Measurements from ENCODE around the gene PLEKHG4B.
"Not testable (repeated sequence)": the region's sequence is repeated elsewhere in the genome, so short reads cannot be mapped to it uniquely, and the experiment has no call there.

PLEKHG4B gene

DNA sequence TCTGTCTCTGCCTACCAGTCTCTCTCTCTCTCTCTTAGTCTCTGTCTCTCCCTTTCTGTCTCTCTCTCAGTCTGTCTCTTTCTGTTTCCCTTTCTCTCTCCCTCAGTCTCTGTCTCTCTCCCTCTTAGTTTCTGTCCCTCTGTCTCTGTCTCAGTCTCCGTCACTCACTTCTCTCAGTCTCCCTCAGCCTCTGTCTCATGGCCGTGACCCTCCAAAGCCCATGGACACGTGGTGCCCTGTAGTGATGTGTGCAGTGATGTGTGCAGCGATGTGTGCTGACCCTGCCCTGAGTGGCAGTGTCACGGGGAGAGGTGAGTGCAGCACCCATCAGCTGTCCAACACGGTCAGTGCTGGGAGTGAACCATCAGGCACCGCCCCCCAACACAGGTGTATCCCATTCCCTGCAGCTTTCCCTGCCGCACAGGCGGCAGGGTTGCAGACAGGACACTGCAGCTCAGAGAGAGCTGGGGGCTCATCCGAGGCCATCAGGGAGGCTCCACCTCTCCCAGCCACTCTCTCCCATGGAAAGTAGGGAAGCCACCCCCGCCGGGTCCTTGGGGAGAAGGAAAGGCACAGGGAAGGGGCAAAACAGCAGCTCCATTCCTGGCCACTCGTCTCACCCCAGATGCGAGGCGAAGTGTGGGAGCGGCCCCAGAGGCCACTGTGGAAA is 98.5 kb downstream of the PLEKHG4B start:
- intact Hi-C loops (cut with DNase I), result no loop called here
- DNase-seq, result no peak

DNA sequence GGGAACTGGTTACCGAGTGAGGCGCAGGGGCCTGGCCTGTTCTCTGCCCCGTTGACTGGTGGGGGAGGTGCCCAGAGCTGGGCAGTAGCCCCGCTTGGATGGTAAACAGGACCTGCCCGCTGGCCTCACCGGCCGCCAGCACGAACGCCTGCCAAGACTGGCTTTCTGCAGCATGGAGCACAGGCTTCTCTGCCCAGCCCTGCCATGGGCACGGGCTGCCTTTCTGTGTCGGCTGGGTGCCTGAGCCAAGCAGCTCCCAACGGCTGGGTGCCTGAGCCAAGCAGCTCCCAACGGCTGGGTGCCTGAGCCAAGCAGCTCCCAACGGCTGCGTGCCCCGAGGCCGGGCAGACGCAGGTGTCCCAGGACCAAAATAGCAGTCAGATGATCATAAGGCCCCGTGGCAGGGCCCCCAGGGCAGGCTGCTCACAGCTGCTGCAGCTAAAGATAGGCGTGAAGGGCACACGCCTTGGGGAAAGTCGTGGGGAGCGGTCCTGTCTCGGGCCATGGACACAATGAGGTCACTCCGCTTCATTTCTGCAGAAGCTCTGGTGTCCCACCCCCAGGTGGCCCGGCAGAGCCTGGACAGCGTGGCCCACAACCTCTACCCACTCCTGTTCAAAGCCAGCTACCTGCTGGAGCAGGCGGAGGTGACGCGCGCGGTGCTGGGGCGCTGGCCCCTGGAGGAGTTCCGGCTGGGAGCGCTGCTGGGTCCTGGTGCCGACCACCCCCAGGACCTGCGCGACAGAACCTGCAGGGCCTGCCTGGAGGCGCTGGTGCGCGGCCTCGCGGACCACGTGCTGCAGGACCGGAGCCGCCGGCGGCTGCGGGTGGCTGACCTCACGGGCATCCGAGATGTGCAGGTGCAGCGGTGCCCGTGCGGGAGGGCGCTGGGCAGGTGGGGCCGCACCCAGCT is 99.3 kb downstream of the PLEKHG4B start, which contains the start of gene LRRC14B:
TSS of gene LRRC14B (plus strand) at position 460 of the 913 bp plus-strand sequence. CDS start at position 504, 44 bp downstream.
- DNase-seq, result peak; percentile 18 to 79 (median 60)
- intact Hi-C loops (cut with DNase I), result no loop called here

GRCh38 chr5:191949-192690 is 100.2 kb downstream of the PLEKHG4B start:
- peak in 2 of 42 donors; percentile 2 to 25 for DNase-seq
- intact Hi-C loops (cut with DNase I), result no loop called here

- peak in 1 of 42 donors; percentile 19 for DNase-seq
Observed at GRCh38 chr5:192691-192969, 100.7 kb downstream of the PLEKHG4B start.

GRCh38 chr5:192970-193831 is 101.2 kb downstream of the PLEKHG4B start:
- DNase-seq, result peak in 3 of 42 donors; percentile 5 to 22 (median 16)
- intact Hi-C loops (cut with DNase I), result no loop called here

More at GRCh38 chr5:192691-192969, 100.7 kb downstream of the PLEKHG4B start:
- intact Hi-C loops (cut with DNase I), result no loop called here

DNA sequence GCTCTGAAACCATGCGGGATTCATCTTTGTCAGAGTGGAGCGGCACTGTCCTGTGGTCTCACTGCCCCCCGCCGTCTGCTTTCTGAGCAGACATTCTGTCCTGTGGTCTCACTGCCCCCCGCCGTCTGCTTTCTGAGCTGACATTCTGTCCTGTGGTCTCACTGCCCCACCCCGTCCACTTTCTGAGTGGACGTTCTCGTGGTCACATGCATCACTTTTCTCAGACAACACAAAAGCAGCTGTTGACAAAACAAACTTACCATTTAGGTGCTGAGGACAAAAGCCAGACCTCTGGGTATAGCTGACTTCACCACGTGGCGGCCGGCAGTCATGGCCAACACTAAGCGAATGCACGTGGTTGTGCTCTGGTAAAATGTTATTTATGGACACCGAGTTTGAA is 102.1 kb downstream of the PLEKHG4B start:
- intact Hi-C loops (cut with DNase I), result no loop called here
- peak in 4 of 42 donors; percentile 5 to 34 (median 22) for DNase-seq

DNA sequence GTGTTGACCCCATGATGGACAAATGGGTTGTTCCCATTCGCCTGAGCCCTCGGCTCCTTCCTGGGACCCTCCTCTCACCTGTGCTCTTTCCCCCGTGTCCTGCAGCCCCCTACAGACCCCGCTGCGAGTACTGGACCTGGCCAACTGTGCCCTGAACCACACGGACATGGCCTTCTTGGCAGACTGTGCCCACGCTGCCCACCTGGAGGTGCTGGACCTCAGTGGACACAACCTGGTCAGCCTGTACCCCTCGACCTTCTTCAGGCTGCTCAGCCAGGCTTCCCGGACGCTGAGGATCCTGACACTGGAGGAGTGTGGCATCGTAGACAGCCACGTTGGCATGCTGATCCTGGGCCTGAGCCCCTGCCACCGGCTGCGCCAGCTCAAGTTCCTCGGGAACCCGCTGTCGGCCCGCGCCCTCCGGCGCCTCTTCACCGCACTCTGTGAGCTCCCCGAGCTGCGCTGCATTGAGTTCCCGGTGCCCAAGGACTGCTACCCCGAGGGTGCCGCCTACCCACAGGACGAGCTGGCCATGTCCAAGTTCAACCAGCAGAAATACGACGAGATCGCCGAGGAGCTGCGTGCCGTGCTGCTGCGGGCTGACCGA is 102.7 kb downstream of the PLEKHG4B start:
- intact Hi-C loops (cut with DNase I), result no loop called here
- peak in 4 of 42 donors; percentile 4 to 26 (median 20) for DNase-seq

- DNase-seq, result peak in 2 of 42 donors; percentile 16 to 17
- intact Hi-C loops (cut with DNase I), result no loop called here
Observed at GRCh38 chr5:195401-196160, 103.6 kb downstream of the PLEKHG4B start.

DNA sequence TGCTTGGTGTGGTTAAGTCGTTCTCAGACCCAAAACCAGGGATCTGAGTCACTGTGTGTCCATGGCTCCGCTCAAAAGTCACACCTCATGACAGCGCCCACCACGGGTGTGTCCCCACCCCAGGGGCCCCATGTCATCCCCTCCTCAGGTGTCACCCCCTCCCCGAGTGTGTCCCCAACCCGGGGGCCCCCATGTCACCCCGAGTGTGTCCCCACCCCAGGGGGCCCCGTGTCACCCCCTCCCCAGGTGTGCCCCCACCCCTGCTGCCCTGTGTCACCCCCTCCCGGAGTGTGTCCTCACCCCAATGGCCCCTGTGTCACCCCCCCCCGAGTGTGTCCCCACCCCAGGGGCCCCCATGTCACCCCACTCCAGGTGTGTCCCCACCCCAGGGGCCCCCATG is 104.4 kb downstream of the PLEKHG4B start:
- peak in 2 of 42 donors; percentile 11 to 22 for DNase-seq
- intact Hi-C loops (cut with DNase I), result no loop called here

- DNase-seq, result peak in 16 of 42 donors; percentile 11 to 66 (median 37)
- intact Hi-C loops (cut with DNase I), result not testable (repeated sequence)
Observed at GRCh38 chr5:197031-197430, 105.1 kb downstream of the PLEKHG4B start.

DNA sequence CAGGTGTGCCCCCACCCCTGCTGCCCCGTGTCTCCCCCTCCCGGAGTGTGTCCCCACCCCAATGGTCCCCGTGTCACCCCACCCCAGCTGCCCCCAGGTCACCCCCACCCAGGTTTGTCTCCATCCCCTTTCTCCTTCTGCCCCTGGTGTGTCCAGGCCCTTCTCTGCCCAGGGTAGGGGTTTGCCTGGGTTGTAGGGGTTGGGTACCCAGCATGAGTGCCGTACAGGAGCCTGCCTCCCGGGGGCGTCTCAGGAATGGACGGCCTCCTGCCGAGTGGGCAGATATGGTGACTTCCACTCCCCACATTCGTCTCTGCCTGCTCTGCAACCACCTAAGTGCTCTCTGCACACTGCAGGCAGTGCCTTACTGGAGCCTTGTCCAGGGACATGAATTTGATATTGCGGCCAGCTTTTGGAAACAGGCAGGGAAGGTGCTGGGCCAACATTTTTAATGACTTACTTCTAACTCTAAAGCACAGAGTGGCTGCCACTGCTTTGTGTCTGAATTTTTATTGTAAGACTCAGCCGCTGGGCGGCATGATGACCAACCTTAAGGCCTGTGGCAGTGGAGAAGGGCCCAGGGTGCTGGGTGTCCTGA is 106.0 kb downstream of the PLEKHG4B start:
- intact Hi-C loops (cut with DNase I), result no loop called here
- DNase-seq, result peak in 2 of 42 donors; percentile 4 to 10

DNA sequence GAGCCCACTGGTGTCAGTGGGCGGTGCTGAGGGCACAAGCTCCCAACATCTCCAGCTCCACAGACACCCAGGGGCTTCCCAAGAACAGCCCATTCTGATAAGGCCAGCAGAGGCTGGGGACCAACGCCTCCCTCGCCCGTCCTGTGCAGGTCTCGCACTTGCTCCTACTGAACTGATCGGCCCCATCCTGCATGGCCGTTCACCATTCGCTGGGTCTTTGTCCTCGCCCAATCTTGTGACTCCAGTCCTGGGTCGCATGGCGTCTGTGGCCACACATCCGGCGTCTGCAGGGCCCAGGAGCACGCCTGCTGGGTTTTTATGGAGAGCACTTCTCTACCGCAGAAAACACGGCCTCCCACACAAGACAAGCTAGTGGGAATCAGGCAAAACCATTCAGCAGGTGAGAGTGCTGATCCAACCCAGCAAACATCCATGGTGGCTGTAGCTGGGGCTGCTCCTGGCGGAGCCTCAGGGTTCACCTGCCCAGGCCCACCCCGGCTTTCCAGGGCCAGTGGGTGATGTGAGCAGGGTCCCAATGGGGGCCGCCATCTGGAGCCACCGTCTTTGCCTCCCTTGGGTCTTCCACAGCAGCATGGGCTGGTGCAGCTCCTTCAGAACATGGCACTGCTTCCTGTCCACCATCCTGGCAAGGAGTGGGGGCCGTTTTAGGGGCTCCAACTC is 106.7 kb downstream of the PLEKHG4B start:
- DNase-seq, result peak in 3 of 42 donors; percentile 5 to 32 (median 13)
- intact Hi-C loops (cut with DNase I), result no loop called here

GRCh38 chr5:199197-199949 is 107.4 kb downstream of the PLEKHG4B start:
- DNase-seq, result peak in 2 of 42 donors; percentile 9 to 28

GRCh38 chr5:199950-200645 is 108.1 kb downstream of the PLEKHG4B start:
- peak in 3 of 42 donors; percentile 4 to 29 (median 10) for DNase-seq
- intact Hi-C loops (cut with DNase I), result no loop called here

More at GRCh38 chr5:199197-199949, 107.4 kb downstream of the PLEKHG4B start:
- intact Hi-C loops (cut with DNase I), result no loop called here

DNA sequence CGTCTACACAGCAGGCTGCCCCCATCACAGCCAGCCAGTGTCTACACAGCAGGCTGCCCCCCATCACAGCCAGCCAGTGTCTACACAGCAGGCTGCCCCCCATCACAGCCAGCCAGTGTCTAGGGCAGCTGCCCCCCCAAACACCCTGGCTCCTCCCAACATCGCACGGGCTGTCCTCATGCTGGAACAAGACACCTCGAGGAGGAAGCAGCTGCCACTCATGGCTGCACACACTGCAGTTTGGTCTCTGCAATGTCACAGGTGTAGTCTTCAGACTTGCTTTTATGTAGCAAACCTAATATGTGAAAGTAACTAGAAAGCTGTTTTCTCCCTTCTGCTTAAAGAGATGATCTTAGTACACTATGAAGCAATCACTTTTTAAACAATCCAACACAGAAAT is 109.0 kb downstream of the PLEKHG4B start:
- intact Hi-C loops (cut with DNase I), result no loop called here
- DNase-seq, result peak in 1 of 42 donors; percentile 7

Data from head of caudate nucleus (tissue), 42 donors.